GM10266 (cell line): ENCODE measurements around the gene ZBTB45.
"Not testable (repeated sequence)": the region's sequence is repeated elsewhere in the genome, so short reads cannot be mapped to it uniquely, and the experiment has no call there.

Experiments used
- DNase-seq: peaks from one replicate; pipeline ENCODE4 v3.0.0; 2012; ENCODE audit errors: extremely low spot score
- CTCF ChIP-seq: IDR thresholded peaks from 2 replicates; pipeline ENCODE4 v1.5.1; 2012; ENCODE audit warnings: mild to moderate bottlenecking, low read depth; ENCODE audit not compliant: control insufficient read depth, insufficient read depth; ENCODE audit errors: missing control alignments

The ZBTB45 gene

GRCh38 chr19:58500242-58500641 lies 19.4 kb downstream of the ZBTB45 start:
- DNase-seq, result no peak
- no peak for TF ChIP-seq CTCF

- no peak for TF ChIP-seq CTCF
- peak; percentile 98 for DNase-seq
Observed at GRCh38 chr19:58499021-58499927, 20.3 kb downstream of the ZBTB45 start.

GRCh38 chr19:58498316-58499020 lies 21.1 kb downstream of the ZBTB45 start:
- DNase-seq, result no peak
- TF ChIP-seq CTCF, result no peak

- no peak for TF ChIP-seq CTCF
- DNase-seq, result no peak
Observed at GRCh38 chr19:58497634-58498170, 21.9 kb downstream of the ZBTB45 start.

GRCh38 chr19:58492265-58492664 lies 27.3 kb downstream of the ZBTB45 start:
- no peak for DNase-seq

GRCh38 chr19:58491393-58491792 lies 28.2 kb downstream of the ZBTB45 start:
- TF ChIP-seq CTCF, result no peak
- no peak for DNase-seq

More at GRCh38 chr19:58492265-58492664, 27.3 kb downstream of the ZBTB45 start:
- TF ChIP-seq CTCF, result no peak

- not testable (repeated sequence) for DNase-seq
Observed at GRCh38 chr19:58484349-58484748, 35.3 kb downstream of the ZBTB45 start.
